Sigmoid colon (tissue), 4 donors: ENCODE data around the gene DAB2IP.

Experiments used
- EP300 ChIP-seq, 4 donors: sonication (generic); formaldehyde crosslinking; IDR thresholded peaks; one replicate each; pipeline ENCODE4 v1.6.1; 2017; ENCODE audit warnings: antibody characterized with exemption in 4 of 4
- POLR2AphosphoS5 ChIP-seq, 4 donors: sonication (generic); formaldehyde crosslinking; IDR thresholded peaks; one replicate each; pipeline ENCODE4 v1.6.1; 2017; ENCODE audit warnings: antibody characterized with exemption in 4 of 4
- TF ChIP-seq, protein P1 (sequence below), 4 experiments: fragments of 450-650 bp in 3 of 4; fragments of 200-600 bp in 1 of 4; IDR thresholded peaks; one replicate each; pipeline ENCODE4 v1.5.1; 2016 to 2019; ENCODE audit warnings: antibody characterized with exemption in 4 of 4, mild to moderate bottlenecking in 3 of 4, moderate library complexity in 2 of 4

DNA sequence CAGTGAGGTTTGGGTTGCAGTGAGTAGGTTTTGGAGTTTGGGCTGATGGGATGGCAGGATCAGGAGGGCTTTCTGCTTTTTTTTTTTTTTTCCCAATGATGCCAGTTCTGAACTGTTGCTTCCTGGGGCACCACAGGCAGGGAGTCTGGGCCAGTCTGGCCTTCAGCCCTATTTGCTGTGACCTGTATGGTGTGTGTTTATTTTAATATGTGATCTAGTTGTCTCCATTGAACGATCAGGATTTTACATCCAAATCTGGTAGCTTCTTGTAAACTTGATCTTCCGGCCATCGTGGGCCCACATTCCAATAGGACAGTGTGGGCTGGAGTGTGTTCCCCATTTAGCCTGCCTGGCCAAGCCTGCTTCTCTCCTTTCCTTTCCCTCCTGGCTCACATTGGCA is 25.8 kb upstream of the DAB2IP start:
- TF ChIP-seq, protein P1, sequence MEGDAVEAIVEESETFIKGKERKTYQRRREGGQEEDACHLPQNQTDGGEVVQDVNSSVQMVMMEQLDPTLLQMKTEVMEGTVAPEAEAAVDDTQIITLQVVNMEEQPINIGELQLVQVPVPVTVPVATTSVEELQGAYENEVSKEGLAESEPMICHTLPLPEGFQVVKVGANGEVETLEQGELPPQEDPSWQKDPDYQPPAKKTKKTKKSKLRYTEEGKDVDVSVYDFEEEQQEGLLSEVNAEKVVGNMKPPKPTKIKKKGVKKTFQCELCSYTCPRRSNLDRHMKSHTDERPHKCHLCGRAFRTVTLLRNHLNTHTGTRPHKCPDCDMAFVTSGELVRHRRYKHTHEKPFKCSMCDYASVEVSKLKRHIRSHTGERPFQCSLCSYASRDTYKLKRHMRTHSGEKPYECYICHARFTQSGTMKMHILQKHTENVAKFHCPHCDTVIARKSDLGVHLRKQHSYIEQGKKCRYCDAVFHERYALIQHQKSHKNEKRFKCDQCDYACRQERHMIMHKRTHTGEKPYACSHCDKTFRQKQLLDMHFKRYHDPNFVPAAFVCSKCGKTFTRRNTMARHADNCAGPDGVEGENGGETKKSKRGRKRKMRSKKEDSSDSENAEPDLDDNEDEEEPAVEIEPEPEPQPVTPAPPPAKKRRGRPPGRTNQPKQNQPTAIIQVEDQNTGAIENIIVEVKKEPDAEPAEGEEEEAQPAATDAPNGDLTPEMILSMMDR (IDR thresholded peaks at IDR 0.05) = no peak
- TF ChIP-seq EP300 (IDR thresholded peaks at IDR 0.05) (no peak), POLR2AphosphoS5 (IDR thresholded peaks at IDR 0.05) (no peak)
